ENCODE results near the gene OR2W1.

OR2W1 gene

DNA sequence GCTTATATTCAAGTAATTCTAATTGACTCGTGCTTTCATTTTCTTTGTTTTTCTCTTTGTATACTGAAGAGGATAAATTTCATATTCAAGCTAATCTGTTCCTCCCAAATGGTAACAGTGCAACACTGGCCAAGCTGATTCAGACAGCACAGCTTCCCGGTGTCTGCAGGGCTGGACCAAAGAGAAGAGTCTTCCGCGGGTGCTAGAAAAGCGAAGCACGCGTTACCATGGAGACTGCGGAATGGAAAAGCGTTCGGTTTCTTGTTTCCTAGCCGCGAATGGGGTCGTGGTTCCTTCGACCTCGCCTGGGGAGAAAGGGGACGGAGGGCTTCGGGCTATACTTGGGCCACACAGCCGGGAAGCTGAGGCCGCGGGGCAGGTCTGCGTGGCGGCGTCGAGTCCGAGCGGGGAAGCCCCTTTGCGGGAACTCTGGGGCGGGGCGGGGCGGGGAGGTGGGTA lies 33.7 kb downstream of the OR2W1 start:
- Histone ChIP-seq H4K20me1 (ENCODE audit: low read depth, low read length) (no peaks in the 10 kb centered on the region), H3K4me3 (ENCODE audit: insufficient read depth, low read length, poor library complexity, severe bottlenecking) (no peak overlapping the region), H3K9me2 (replicated peaks; ENCODE audit: insufficient read depth, low read length) (no peaks in the 10 kb centered on the region), H2AFZ (ENCODE audit: low read depth, low read length, severe bottlenecking) (peak overlapping the region; percentile 3), H3K36me3 (ENCODE audit: low read length) (no peaks in the 10 kb centered on the region), H3K9me3 (ENCODE audit: insufficient read depth, low read length) (no peaks in the 10 kb centered on the region), H3K27me3 (ENCODE audit: low read length) (no peaks in the 10 kb centered on the region), H3K79me2 (ENCODE audit: insufficient read depth, low read length) (no peaks in the 10 kb centered on the region), H3K4me2 (ENCODE audit: low read depth, low read length, poor library complexity, severe bottlenecking) (peak overlapping the region; percentile 8), H3F3A (ENCODE audit: insufficient read depth) (no peaks in the 10 kb centered on the region), H3K27ac (ENCODE audit: low read depth, low read length) (no peak overlapping the region), H3K9ac (ENCODE audit: low read length) (no peak overlapping the region)
- TF ChIP-seq EZH2phosphoT487 (conservative IDR thresholded peaks at IDR 0.05; ENCODE audit: low read length): no peak
- TF ChIP-seq, protein P1, sequence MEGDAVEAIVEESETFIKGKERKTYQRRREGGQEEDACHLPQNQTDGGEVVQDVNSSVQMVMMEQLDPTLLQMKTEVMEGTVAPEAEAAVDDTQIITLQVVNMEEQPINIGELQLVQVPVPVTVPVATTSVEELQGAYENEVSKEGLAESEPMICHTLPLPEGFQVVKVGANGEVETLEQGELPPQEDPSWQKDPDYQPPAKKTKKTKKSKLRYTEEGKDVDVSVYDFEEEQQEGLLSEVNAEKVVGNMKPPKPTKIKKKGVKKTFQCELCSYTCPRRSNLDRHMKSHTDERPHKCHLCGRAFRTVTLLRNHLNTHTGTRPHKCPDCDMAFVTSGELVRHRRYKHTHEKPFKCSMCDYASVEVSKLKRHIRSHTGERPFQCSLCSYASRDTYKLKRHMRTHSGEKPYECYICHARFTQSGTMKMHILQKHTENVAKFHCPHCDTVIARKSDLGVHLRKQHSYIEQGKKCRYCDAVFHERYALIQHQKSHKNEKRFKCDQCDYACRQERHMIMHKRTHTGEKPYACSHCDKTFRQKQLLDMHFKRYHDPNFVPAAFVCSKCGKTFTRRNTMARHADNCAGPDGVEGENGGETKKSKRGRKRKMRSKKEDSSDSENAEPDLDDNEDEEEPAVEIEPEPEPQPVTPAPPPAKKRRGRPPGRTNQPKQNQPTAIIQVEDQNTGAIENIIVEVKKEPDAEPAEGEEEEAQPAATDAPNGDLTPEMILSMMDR (IDR thresholded peaks at IDR 0.05; ENCODE audit: insufficient read depth, low read length, poor library complexity, severe bottlenecking): no peak

DNA sequence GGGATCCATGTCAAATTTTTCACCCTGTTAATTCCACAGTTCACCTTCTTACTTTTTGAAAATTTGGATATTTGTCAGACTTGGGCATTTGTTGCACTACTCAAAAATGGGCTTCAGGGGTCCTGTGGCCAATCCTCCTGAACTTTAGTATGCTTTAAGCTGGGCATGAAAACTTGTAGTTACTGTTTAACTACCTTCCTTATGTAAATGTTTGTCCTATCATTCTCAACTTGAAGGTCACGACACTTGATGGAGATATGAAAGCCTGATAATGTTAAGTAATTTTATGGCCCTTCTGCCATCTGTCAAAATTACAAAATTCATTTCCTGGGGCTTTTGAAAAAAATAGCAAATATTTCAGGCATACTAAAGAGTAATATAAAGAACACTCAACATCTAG lies 35.6 kb downstream of the OR2W1 start:
- no peak overlapping the region for H3K4me3 ChIP-seq (ENCODE audit: insufficient read depth, low read length, poor library complexity, severe bottlenecking)
- H3K27ac ChIP-seq (ENCODE audit: low read depth, low read length): no peak overlapping the region
- no peaks in the 10 kb centered on the region for H3F3A ChIP-seq (ENCODE audit: insufficient read depth)
- TF ChIP-seq, protein P1 (IDR thresholded peaks at IDR 0.05; ENCODE audit: insufficient read depth, low read length, poor library complexity, severe bottlenecking): no peak
- TF ChIP-seq EZH2phosphoT487 (conservative IDR thresholded peaks at IDR 0.05; ENCODE audit: low read length): no peak
- no peaks in the 10 kb centered on the region for H3K9me3 ChIP-seq (ENCODE audit: insufficient read depth, low read length)
- H3K27me3 ChIP-seq (ENCODE audit: low read length): no peaks in the 10 kb centered on the region
- H3K36me3 ChIP-seq (ENCODE audit: low read length): no peaks in the 10 kb centered on the region
- H3K4me2 ChIP-seq (ENCODE audit: low read depth, low read length, poor library complexity, severe bottlenecking): no peak overlapping the region
- H3K79me2 ChIP-seq (ENCODE audit: insufficient read depth, low read length): no peaks in the 10 kb centered on the region
- no peaks in the 10 kb centered on the region for H3K9me2 ChIP-seq (replicated peaks; ENCODE audit: insufficient read depth, low read length)
- no peak overlapping the region for H2AFZ ChIP-seq (ENCODE audit: low read depth, low read length, severe bottlenecking)
- no peak overlapping the region for H3K9ac ChIP-seq (ENCODE audit: low read length)
- no peaks in the 10 kb centered on the region for H4K20me1 ChIP-seq (ENCODE audit: low read depth, low read length)

DNA sequence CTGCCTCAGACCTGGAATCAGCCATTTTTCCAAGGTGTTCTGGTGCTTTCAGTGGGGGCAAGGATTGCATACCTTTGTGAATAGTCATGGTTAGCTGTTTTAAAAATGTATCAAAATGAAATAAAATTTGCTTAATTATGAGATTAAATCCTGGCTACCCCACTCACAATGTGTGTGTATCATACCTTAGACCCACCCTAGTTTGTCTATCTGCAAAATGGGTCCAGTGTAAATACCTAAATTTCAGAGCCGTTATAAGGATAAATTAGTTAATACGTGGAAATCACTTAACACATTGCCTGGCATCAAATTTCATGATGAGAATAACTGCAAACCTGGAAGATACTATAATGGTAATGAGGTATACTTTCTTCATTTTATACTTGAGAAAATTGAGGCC lies 36.9 kb downstream of the OR2W1 start:
- no peak overlapping the region for H3K4me2 ChIP-seq (ENCODE audit: low read depth, low read length, poor library complexity, severe bottlenecking)
- TF ChIP-seq, protein P1 (IDR thresholded peaks at IDR 0.05; ENCODE audit: insufficient read depth, low read length, poor library complexity, severe bottlenecking): no peak
- TF ChIP-seq EZH2phosphoT487 (conservative IDR thresholded peaks at IDR 0.05; ENCODE audit: low read length): no peak
- no peaks in the 10 kb centered on the region for H3K79me2 ChIP-seq (ENCODE audit: insufficient read depth, low read length)
- H3K4me3 ChIP-seq (ENCODE audit: insufficient read depth, low read length, poor library complexity, severe bottlenecking): no peak overlapping the region
- no peak overlapping the region for H3K9ac ChIP-seq (ENCODE audit: low read length)
- H2AFZ ChIP-seq (ENCODE audit: low read depth, low read length, severe bottlenecking): no peak overlapping the region
- H3K27me3 ChIP-seq (ENCODE audit: low read length): no peaks in the 10 kb centered on the region
- no peaks in the 10 kb centered on the region for H3K9me3 ChIP-seq (ENCODE audit: insufficient read depth, low read length)
- H3K9me2 ChIP-seq (replicated peaks; ENCODE audit: insufficient read depth, low read length): no peaks in the 10 kb centered on the region
- no peaks in the 10 kb centered on the region for H3K36me3 ChIP-seq (ENCODE audit: low read length)
- H3F3A ChIP-seq (ENCODE audit: insufficient read depth): no peaks in the 10 kb centered on the region
- H4K20me1 ChIP-seq (ENCODE audit: low read depth, low read length): no peaks in the 10 kb centered on the region
- H3K27ac ChIP-seq (ENCODE audit: low read depth, low read length): no peak overlapping the region
